Measurements from ENCODE around the gene PRKG1.
A peak's percentile ranks its signal among the peaks of the same experiment; 100 is the strongest.

The PRKG1 gene

GRCh38 chr10:51077074-51077473 is 2.8 kb downstream of the PRKG1 start:
- DNase-seq: no peak

- no peak for DNase-seq
Observed at GRCh38 chr10:51077507-51077906, 3.2 kb downstream of the PRKG1 start.

GRCh38 chr10:51079331-51079730 is 5.0 kb downstream of the PRKG1 start:
- DNase-seq: no peak

GRCh38 chr10:51079766-51080165 is 5.5 kb downstream of the PRKG1 start:
- no peak for DNase-seq

- DNase-seq: no peak
Observed at GRCh38 chr10:51080311-51081006, 6.2 kb downstream of the PRKG1 start.

GRCh38 chr10:51082857-51083256 is 8.6 kb downstream of the PRKG1 start:
- DNase-seq: no peak

GRCh38 chr10:51083356-51083853 is 9.1 kb downstream of the PRKG1 start:
- no peak for DNase-seq

GRCh38 chr10:51085204-51085603 is 10.9 kb downstream of the PRKG1 start:
- DNase-seq: no peak

GRCh38 chr10:51086710-51087109 is 12.4 kb downstream of the PRKG1 start:
- DNase-seq: no peak

GRCh38 chr10:51087114-51087513 is 12.8 kb downstream of the PRKG1 start:
- no peak for DNase-seq

- DNase-seq: no peak
Observed at GRCh38 chr10:51090190-51090589, 15.9 kb downstream of the PRKG1 start.

- DNase-seq: no peak
Observed at GRCh38 chr10:51092402-51092801, 18.1 kb downstream of the PRKG1 start.

GRCh38 chr10:51095444-51095843 is 21.2 kb downstream of the PRKG1 start:
- DNase-seq: peak in 1 of 2 experiments; percentile 0

- DNase-seq: no peak
Observed at GRCh38 chr10:51097546-51097945, 23.3 kb downstream of the PRKG1 start.

- DNase-seq: no peak
Observed at GRCh38 chr10:51100221-51100620, 25.9 kb downstream of the PRKG1 start.

GRCh38 chr10:51103554-51104217 is 29.4 kb downstream of the PRKG1 start:
- DNase-seq: no peak

GRCh38 chr10:51106311-51106945 is 32.1 kb downstream of the PRKG1 start:
- no peak for DNase-seq

- no peak for DNase-seq
Observed at GRCh38 chr10:51108406-51108805, 34.1 kb downstream of the PRKG1 start.

GRCh38 chr10:51109801-51110533 is 35.7 kb downstream of the PRKG1 start:
- no peak for DNase-seq

- no peak for DNase-seq
Observed at GRCh38 chr10:51112013-51112412, 37.7 kb downstream of the PRKG1 start.

- no peak for DNase-seq
Observed at GRCh38 chr10:51113007-51113406, 38.7 kb downstream of the PRKG1 start.

GRCh38 chr10:51117053-51117660 is 42.9 kb downstream of the PRKG1 start:
- no peak for DNase-seq

GRCh38 chr10:51117794-51118193 is 43.5 kb downstream of the PRKG1 start:
- DNase-seq: no peak
